Transverse colon (tissue), 4 donors: ENCODE measurements around the gene KCNN3. TPM values are rescaled to one million over a fixed set of nuclear protein-coding genes. Genes with fewer than 3 reads are reported as not detected.
A peak's percentile ranks its signal among the peaks of the same experiment; 100 is the strongest.

Experiments
- DNase-seq: peaks from one replicate; pipeline ENCODE4 v3.0.0-alpha.2; 2019
- H3K27ac ChIP-seq, 4 donors: fragments of 200-600 bp; sonication (generic); 2 replicates each; pipeline ENCODE4 v1.5.1; 2016 to 2018; ENCODE audit warnings: inconsistent platforms in 4 of 4
- H3K27me3 ChIP-seq: fragments of 200-600 bp; sonication (generic); 2 replicates; pipeline ENCODE4 v1.5.1; 2017; ENCODE audit warnings: inconsistent platforms
- H3K36me3 ChIP-seq, 4 donors: fragments of 200-600 bp; sonication (generic); 2 replicates each; pipeline ENCODE4 v1.5.1; 2017 to 2019; ENCODE audit warnings: inconsistent platforms in 4 of 4
- H3K4me1 ChIP-seq, 4 donors: fragments of 200-600 bp; sonication (generic); 2 replicates each; pipeline ENCODE4 v1.5.1; 2017 to 2020; ENCODE audit warnings: inconsistent platforms in 4 of 4
- H3K4me3 ChIP-seq, 4 donors: fragments of 200-600 bp; sonication (generic); 1 replicate in 1 of 4; 2 replicates in 3 of 4; pipeline versions ENCODE4 v1.5.1 to v1.6.1; 2017 to 2019; ENCODE audit warnings: inconsistent platforms in 4 of 4
- H3K9me3 ChIP-seq, 2 donors: fragments of 200-600 bp; sonication (generic); 2 replicates each; pipeline ENCODE4 v1.5.1; 2017 to 2019; ENCODE audit warnings: inconsistent platforms in 2 of 2
- EP300 ChIP-seq: sonication (generic); formaldehyde crosslinking; IDR thresholded peaks from one replicate; pipeline ENCODE4 v1.6.1; 2017; ENCODE audit warnings: antibody characterized with exemption, low read depth
- POLR2A ChIP-seq: fragments of 450-650 bp; IDR thresholded peaks from one replicate; pipeline ENCODE4 v1.6.1; 2016; ENCODE audit warnings: antibody characterized with exemption, mild to moderate bottlenecking, moderate library complexity
- POLR2AphosphoS5 ChIP-seq, 3 donors: sonication (generic); formaldehyde crosslinking; IDR thresholded peaks; one replicate each; pipeline ENCODE4 v1.6.1; 2016; ENCODE audit warnings: antibody characterized with exemption in 3 of 3
- WGBS, 2 donors: methylation state at CpG; one replicate each; pipeline ENCODE4 v1.1.5; 2018; ENCODE audit warnings: low coverage in 1 of 2; 5-methylcytosine and 5-hydroxymethylcytosine counted together
- in situ Hi-C, 4 donors: fragments of 200-750 bp; cut with MboI; loops; one replicate each; pipeline versions ENCODE4 v1.15.0 to v1.15.1; 2017; ENCODE audit warnings: low sequenced_read_pairs in 3 of 4, low pct_ligation_motif_present in 1 of 4, low pct_unique_long_range_greater_than_20kb in 1 of 4
- intact Hi-C: fragments of 100-400 bp; cut with DNase I; formaldehyde crosslinking; loops from one replicate; pipeline ENCODE4 v1.15.1; 2023; ENCODE audit warnings: low total_unique reads
- total RNA-seq, 4 donors: library from RNA; depleted of rRNA; stranded (reverse); fragments of >200 nt; gene quantifications; one replicate each; pipeline ENCODE4 v1.1.0, GENCODE V29; 2016
- TF ChIP-seq, protein P1 (sequence below), 5 experiments: fragments of 200-600 bp in 3 of 5; fragments of 450-650 bp in 2 of 5; sonication (generic) in 3 of 5; IDR thresholded peaks; 1 replicate in 2 of 5; 2 replicates in 3 of 5; pipeline ENCODE4 v1.5.1; 2016 to 2017; ENCODE audit warnings: antibody characterized with exemption in 5 of 5, inconsistent platforms in 3 of 5, mild to moderate bottlenecking in 2 of 5, moderate library complexity in 1 of 5

KCNN3 gene
- total RNA-seq, 4 donors from 2014 or later = 2.3 to 5.0 (median 3.5) TPM

DNA sequence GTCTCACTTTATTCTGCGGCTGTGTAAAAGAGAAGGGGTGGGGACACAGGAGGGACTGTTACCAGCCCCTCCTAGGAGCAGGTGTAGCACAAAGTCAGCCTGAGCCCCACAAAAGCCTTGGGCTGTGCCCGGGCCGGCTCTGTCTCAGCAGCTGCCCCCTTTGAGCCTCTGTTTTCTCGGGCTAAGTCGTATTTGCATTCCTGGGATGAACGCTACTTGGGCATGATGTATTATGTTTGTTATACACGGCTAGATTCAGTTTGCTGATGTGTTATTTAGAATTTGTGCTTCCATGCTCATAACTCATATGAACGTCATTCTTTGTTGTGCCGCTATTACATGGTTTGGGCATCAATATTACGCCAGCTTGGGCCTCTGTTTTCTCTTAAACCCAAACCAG, 47.8 kb downstream of the KCNN3 start:
- Histone ChIP-seq H3K9me3 (no peaks in the 10 kb centered on the region), H3K27ac (peak overlapping the region in 1 of 4 donors; percentile 30), H3K27me3 (no peaks in the 10 kb centered on the region), H3K4me1 (no peaks in the 10 kb centered on the region), H3K4me3 (no peak overlapping the region), H3K36me3 (no peaks in the 10 kb centered on the region)
- intact Hi-C loops = no loop called here
- no peak for DNase-seq
- WGBS, 2 donors = 65 to 69% methylated on average over 9 to 10 of the region's 10 CpGs
- in situ Hi-C loops = no loop called here
- TF ChIP-seq, protein P1, sequence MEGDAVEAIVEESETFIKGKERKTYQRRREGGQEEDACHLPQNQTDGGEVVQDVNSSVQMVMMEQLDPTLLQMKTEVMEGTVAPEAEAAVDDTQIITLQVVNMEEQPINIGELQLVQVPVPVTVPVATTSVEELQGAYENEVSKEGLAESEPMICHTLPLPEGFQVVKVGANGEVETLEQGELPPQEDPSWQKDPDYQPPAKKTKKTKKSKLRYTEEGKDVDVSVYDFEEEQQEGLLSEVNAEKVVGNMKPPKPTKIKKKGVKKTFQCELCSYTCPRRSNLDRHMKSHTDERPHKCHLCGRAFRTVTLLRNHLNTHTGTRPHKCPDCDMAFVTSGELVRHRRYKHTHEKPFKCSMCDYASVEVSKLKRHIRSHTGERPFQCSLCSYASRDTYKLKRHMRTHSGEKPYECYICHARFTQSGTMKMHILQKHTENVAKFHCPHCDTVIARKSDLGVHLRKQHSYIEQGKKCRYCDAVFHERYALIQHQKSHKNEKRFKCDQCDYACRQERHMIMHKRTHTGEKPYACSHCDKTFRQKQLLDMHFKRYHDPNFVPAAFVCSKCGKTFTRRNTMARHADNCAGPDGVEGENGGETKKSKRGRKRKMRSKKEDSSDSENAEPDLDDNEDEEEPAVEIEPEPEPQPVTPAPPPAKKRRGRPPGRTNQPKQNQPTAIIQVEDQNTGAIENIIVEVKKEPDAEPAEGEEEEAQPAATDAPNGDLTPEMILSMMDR (IDR thresholded peaks at IDR 0.05) = no peak

DNA sequence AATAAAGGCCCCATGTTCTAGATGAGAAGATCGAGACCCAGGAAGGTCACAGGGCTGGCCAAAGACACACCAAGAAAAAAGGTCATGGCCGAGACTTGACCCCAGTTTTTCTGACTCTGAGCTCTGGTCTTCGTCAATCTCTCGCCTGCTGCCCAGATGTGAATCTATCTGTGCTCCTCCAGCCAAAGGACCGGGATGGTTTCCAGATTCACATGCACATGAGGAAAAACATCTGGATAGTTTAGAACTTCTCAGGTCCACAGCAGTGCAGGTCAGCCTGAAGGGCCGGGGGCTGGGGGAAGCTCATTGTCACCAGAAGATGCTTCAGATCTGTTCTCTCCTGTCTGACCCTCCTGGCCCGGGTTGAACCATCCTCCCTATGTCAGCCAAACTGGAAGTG, 49.0 kb downstream of the KCNN3 start:
- H3K27ac ChIP-seq = no peak overlapping the region
- TF ChIP-seq POLR2AphosphoS5 (IDR thresholded peaks at IDR 0.05) = peak in 2 of 3 donors; percentile 14 to 44
- TF ChIP-seq, protein P1 (IDR thresholded peaks at IDR 0.05) = no peak
- in situ Hi-C loops (no loop called here), intact Hi-C loops (no loop called here)
- no peaks in the 10 kb centered on the region for H3K36me3 ChIP-seq
- no peaks in the 10 kb centered on the region for H3K27me3 ChIP-seq
- no peak overlapping the region for H3K4me3 ChIP-seq
- DNase-seq = no peak
- 66% methylated on average over 7 of the region's 7 CpGs; no CpG with 5 or more reads in 1 of the 2 donors for WGBS, 2 donors
- no peaks in the 10 kb centered on the region for H3K4me1 ChIP-seq
- no peaks in the 10 kb centered on the region for H3K9me3 ChIP-seq

DNA sequence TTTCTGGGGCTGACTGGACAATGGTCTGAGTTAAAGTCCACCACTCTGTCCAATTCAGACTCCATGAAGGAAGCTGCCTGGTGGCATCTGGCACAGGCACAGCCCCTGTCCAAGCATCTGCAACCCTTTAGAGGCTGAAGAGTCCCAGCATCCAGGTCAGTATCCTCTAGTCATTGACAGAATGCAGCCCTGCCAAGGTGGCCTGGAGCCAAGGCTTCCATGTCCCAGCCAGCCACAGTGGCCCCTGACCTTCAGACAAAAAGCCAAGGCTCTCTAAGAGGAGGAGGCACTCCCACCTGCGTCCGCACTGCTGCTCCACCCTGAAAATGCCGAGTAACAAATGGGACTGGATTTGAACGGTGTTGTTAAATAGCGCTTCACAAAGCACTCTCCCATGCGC, 49.4 kb downstream of the KCNN3 start:
- no peaks in the 10 kb centered on the region for H3K27me3 ChIP-seq
- DNase-seq = no peak
- intact Hi-C loops (no loop called here), in situ Hi-C loops (no loop called here)
- 95% methylated on average over 6 of the region's 6 CpGs; no CpG with 5 or more reads in 1 of the 2 donors for WGBS, 2 donors
- no peaks in the 10 kb centered on the region for H3K9me3 ChIP-seq
- TF ChIP-seq POLR2AphosphoS5 (IDR thresholded peaks at IDR 0.05) = no peak
- TF ChIP-seq, protein P1 (IDR thresholded peaks at IDR 0.05) = no peak
- no peak for TF ChIP-seq EP300
- no peak for TF ChIP-seq POLR2A
- no peak overlapping the region for H3K4me3 ChIP-seq
- no peak overlapping the region for H3K27ac ChIP-seq
- H3K4me1 ChIP-seq = no peaks in the 10 kb centered on the region
- H3K36me3 ChIP-seq = no peaks in the 10 kb centered on the region

DNA sequence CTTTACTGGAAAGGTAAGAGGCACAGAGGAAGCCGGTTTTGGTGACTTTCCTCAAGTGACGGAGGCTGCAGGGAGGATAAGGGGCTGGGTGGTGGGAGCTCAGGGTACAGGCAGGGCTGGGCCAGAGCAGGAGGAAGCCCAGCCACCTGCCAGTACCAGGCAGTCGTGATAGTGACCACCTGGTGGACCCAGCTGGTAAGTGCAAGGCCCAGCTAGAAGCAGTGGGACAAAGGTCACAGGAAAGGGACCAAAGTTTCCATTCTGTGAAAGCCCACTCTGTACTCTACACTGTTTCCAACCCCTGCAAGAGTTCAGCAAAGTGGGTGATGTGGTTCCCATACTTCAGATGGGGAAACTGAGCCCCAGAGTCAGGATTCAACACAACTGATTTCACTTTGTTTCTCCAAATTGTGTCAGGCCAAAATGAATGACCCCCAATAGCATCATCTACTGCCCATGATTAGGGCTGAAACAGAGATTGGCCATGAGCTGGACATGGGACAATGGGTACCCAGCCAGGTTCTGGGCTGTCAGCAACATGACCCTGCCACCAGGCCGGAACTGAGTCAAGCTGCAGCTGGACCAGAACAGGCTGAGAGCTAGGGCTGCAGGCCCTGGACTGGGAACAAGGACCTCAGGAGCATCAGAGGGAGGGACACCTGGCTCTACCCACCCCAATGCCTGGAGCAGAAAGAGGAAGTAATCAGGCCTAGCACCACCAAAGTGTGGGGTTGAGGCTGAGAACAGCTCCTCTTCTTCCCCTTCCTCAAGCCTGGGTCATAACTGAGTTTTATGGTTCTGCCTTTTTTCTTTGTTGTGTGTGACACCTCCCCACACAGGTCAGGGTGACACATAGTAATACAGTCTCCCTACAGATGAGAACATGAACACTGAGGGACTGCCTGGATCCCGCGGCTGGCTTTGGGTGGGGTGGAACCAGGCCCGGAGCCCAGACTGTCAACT, 50.2 kb downstream of the KCNN3 start:
- TF ChIP-seq EP300 = no peak
- TF ChIP-seq, protein P1 (IDR thresholded peaks at IDR 0.05) = peak in 4 of 5 experiments; percentile 18 to 38 (median 32)
- TF ChIP-seq POLR2AphosphoS5 (IDR thresholded peaks at IDR 0.05) = no peak
- H3K4me3 ChIP-seq = no peak overlapping the region
- no peaks in the 10 kb centered on the region for H3K9me3 ChIP-seq
- in situ Hi-C loops = no loop called here
- no peaks in the 10 kb centered on the region for H3K36me3 ChIP-seq
- H3K4me1 ChIP-seq = no peaks in the 10 kb centered on the region
- no peaks in the 10 kb centered on the region for H3K27me3 ChIP-seq
- no peak for DNase-seq
- intact Hi-C loops = no loop called here
- H3K27ac ChIP-seq = no peak overlapping the region
- WGBS, 2 donors = 76% methylated on average over 4 to 7 of the region's 7 CpGs
